ENCODE measurements around the gene PTGER1.

The PTGER1 gene

GRCh38 chr19:14497228-14497921, 22.2 kb upstream of the PTGER1 start:
- DNase-seq = no peak

GRCh38 chr19:14496834-14497227, 21.7 kb upstream of the PTGER1 start:
- DNase-seq = no peak

GRCh38 chr19:14496029-14496833, 21.1 kb upstream of the PTGER1 start, which contains the start of gene GIPC1:
Gene GIPC1, minus strand, starts transcription at chr19:14496127. Its CDS starts 13,151 bp downstream, at chr19:14482976.
- peak; percentile 56 for DNase-seq

- DNase-seq = no peak
Measured at GRCh38 chr19:14495672-14496028, 20.5 kb upstream of the PTGER1 start.

GRCh38 chr19:14494910-14495671, 19.9 kb upstream of the PTGER1 start:
- no peak for DNase-seq

- no peak for DNase-seq
Measured at GRCh38 chr19:14494411-14494810, 19.3 kb upstream of the PTGER1 start.

GRCh38 chr19:14492756-14493337, 17.7 kb upstream of the PTGER1 start:
- DNase-seq = no peak

GRCh38 chr19:14487370-14488125, 12.4 kb upstream of the PTGER1 start:
- no peak for DNase-seq

GRCh38 chr19:14482172-14482941, 7.2 kb upstream of the PTGER1 start:
- no peak for DNase-seq

GRCh38 chr19:14480700-14481079, 5.5 kb upstream of the PTGER1 start:
- no peak for DNase-seq

- DNase-seq = peak; percentile 36
Measured at GRCh38 chr19:14479975-14480699, 5.0 kb upstream of the PTGER1 start.

- no peak for DNase-seq
Measured at GRCh38 chr19:14479309-14479974, 4.3 kb upstream of the PTGER1 start.

GRCh38 chr19:14478113-14478545, 3.0 kb upstream of the PTGER1 start:
- DNase-seq = no peak

- DNase-seq = no peak
Measured at GRCh38 chr19:14477418-14478112, 2.4 kb upstream of the PTGER1 start.

- no peak for DNase-seq
Measured at GRCh38 chr19:14476673-14477401, 1.7 kb upstream of the PTGER1 start.

GRCh38 chr19:14476327-14476672, 1.1 kb upstream of the PTGER1 start:
- DNase-seq = no peak

- no peak for DNase-seq
Measured at GRCh38 chr19:14474827-14475226, 327 bp downstream of the PTGER1 start.

- no peak for DNase-seq
Measured at GRCh38 chr19:14473978-14474578, 1.1 kb downstream of the PTGER1 start.

Data from KG1 (cell line).